KOPT-K1 (cell line): ENCODE results near the gene IMPACT.

Experiments
- H3K27ac ChIP-seq: fragments of 200-600 bp; sonication (generic); 2 replicates; pipeline ENCODE4 v1.5.1; 2016; ENCODE audit warnings: antibody characterized with exemption, mild to moderate bottlenecking, low read depth, low read length; ENCODE audit not compliant: poor library complexity, severe bottlenecking
- H3K36me3 ChIP-seq: fragments of 200-600 bp; sonication (generic); 2 replicates; pipeline ENCODE4 v1.5.1; 2017; ENCODE audit warnings: antibody characterized with exemption, mild to moderate bottlenecking, low read length, moderate library complexity; ENCODE audit not compliant: insufficient read depth
- H3K9me3 ChIP-seq: fragments of 200-600 bp; sonication (generic); 2 replicates; pipeline ENCODE4 v1.5.1; 2017; ENCODE audit warnings: antibody characterized with exemption, low read length, mild to moderate bottlenecking; ENCODE audit not compliant: insufficient read depth, poor library complexity, severe bottlenecking

The IMPACT gene

GRCh38 chr18:24447961-24448360 is 21.5 kb downstream of the IMPACT start:
- Histone ChIP-seq H3K27ac (no peak overlapping the region), H3K9me3 (no peaks in the 10 kb centered on the region), H3K36me3 (no peaks in the 10 kb centered on the region)

GRCh38 chr18:24456549-24456948 is 30.1 kb downstream of the IMPACT start:
- H3K36me3 ChIP-seq, result no peaks in the 10 kb centered on the region
- H3K27ac ChIP-seq, result no peak overlapping the region
- H3K9me3 ChIP-seq, result no peaks in the 10 kb centered on the region

- H3K9me3 ChIP-seq, result no peaks in the 10 kb centered on the region
- no peak overlapping the region for H3K27ac ChIP-seq
- no peaks in the 10 kb centered on the region for H3K36me3 ChIP-seq
Observed at GRCh38 chr18:24459772-24460171, 33.3 kb downstream of the IMPACT start.

GRCh38 chr18:24460388-24460787 is 33.9 kb downstream of the IMPACT start, which contains the start of gene HRH4:
Gene HRH4, plus strand, starts transcription at chr18:24460637. Its CDS starts 92 bp downstream, at chr18:24460729.
- H3K27ac ChIP-seq, result no peak within 1 kb of the TSS
- H3K9me3 ChIP-seq, result no peaks in the 10 kb centered on the region
- H3K36me3 ChIP-seq, result no peaks in the 10 kb centered on the region

- H3K9me3 ChIP-seq, result no peaks in the 10 kb centered on the region
- H3K27ac ChIP-seq, result no peak overlapping the region
- no peaks in the 10 kb centered on the region for H3K36me3 ChIP-seq
Observed at GRCh38 chr18:24461996-24462395, 35.5 kb downstream of the IMPACT start.

GRCh38 chr18:24462838-24463775 is 36.6 kb downstream of the IMPACT start:
- no peak overlapping the region for H3K27ac ChIP-seq
- no peaks in the 10 kb centered on the region for H3K36me3 ChIP-seq
- no peaks in the 10 kb centered on the region for H3K9me3 ChIP-seq

GRCh38 chr18:24465486-24465885 is 39.0 kb downstream of the IMPACT start:
- Histone ChIP-seq H3K36me3 (no peaks in the 10 kb centered on the region), H3K27ac (no peak overlapping the region), H3K9me3 (no peaks in the 10 kb centered on the region)

GRCh38 chr18:24466771-24467170 is 40.3 kb downstream of the IMPACT start:
- no peaks in the 10 kb centered on the region for H3K36me3 ChIP-seq
- H3K9me3 ChIP-seq, result no peaks in the 10 kb centered on the region
- H3K27ac ChIP-seq, result no peak overlapping the region

GRCh38 chr18:24470022-24470618 is 43.6 kb downstream of the IMPACT start:
- Histone ChIP-seq H3K9me3 (no peaks in the 10 kb centered on the region), H3K27ac (no peak overlapping the region), H3K36me3 (no peaks in the 10 kb centered on the region)

GRCh38 chr18:24470805-24471204 is 44.3 kb downstream of the IMPACT start:
- Histone ChIP-seq H3K36me3 (no peaks in the 10 kb centered on the region), H3K9me3 (no peaks in the 10 kb centered on the region), H3K27ac (no peak overlapping the region)

- no peaks in the 10 kb centered on the region for H3K9me3 ChIP-seq
- H3K36me3 ChIP-seq, result no peaks in the 10 kb centered on the region
- no peak overlapping the region for H3K27ac ChIP-seq
Observed at GRCh38 chr18:24472591-24472990, 46.1 kb downstream of the IMPACT start.

- Histone ChIP-seq H3K9me3 (no peaks in the 10 kb centered on the region), H3K27ac (no peak overlapping the region), H3K36me3 (no peaks in the 10 kb centered on the region)
Observed at GRCh38 chr18:24474406-24474805, 47.9 kb downstream of the IMPACT start.

- Histone ChIP-seq H3K9me3 (no peaks in the 10 kb centered on the region), H3K36me3 (no peaks in the 10 kb centered on the region)
Observed at GRCh38 chr18:24475926-24476589, 49.6 kb downstream of the IMPACT start.

GRCh38 chr18:24479371-24479770 is 52.9 kb downstream of the IMPACT start:
- no peaks in the 10 kb centered on the region for H3K36me3 ChIP-seq
- no peaks in the 10 kb centered on the region for H3K9me3 ChIP-seq
- no peak overlapping the region for H3K27ac ChIP-seq

More at GRCh38 chr18:24475926-24476589, 49.6 kb downstream of the IMPACT start:
- H3K27ac ChIP-seq, result no peak overlapping the region

- H3K9me3 ChIP-seq, result no peaks in the 10 kb centered on the region
- H3K36me3 ChIP-seq, result no peaks in the 10 kb centered on the region
- H3K27ac ChIP-seq, result no peak overlapping the region
Observed at GRCh38 chr18:24482821-24483220, 56.4 kb downstream of the IMPACT start.
